Fibroblast of gingiva (primary cell): Measurements from ENCODE around the gene RICTOR.
"Not testable (repeated sequence)": the region's sequence is repeated elsewhere in the genome, so short reads cannot be mapped to it uniquely, and the experiment has no call there.

Experiments
- DNase-seq: peaks from one replicate; pipeline ENCODE4 v3.0.0-alpha.2; 2011; ENCODE audit warnings: low read depth

The RICTOR gene

DNA sequence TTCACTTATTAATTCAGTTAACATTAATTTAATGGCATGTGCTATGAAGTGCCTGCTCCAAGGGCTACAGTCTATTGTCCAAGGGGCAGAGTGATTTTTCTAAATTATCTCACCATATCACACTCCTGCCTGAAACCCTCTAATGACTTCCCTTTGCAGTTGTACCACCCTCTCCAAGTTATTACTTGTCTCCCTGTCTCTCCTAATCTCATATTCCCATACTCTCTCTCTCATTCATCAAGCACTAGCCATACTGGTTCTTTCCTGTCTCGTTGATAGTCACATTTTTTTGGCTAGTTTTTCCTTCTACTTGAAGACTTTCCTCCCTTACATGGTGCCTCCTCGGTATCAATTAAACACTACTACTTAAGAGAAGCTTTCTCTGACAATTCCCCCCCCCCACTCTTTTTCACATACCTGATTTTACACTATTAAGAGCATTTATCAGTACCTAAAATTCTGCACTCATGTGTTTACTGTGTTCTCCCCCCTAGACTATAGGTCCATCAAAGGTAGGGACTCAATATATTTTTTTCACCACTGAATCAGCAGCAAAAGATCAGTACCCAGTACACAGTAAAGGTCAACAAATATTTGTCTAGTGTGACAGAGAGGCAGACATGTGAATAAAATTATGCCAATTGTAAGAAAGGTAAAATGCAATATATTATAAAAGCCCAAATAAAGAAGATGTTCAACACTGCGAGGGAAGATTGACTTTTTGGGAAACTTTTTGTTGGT, 19.0 kb downstream of the RICTOR start:
- DNase-seq, result no peak

DNA sequence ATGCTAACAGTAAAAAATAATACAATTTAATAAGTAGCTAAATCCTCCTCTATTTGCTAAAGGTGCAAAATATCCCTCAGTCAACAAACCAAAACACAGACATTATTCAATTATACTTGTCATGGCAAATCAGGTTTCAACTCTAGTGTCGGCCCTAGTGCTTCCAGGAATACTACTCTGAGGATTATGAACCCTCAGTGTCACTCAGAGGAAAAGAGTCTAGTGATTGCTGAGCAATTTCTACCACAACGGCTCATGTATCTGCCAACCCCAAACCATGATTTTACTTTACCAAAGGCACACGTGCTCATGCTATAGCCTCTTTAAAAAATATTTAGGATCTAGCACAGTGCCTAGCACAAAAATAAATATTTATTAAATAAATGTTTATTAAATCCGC, 21.0 kb downstream of the RICTOR start:
- no peak for DNase-seq

GRCh38 chr5:39052141-39052540, 22.1 kb downstream of the RICTOR start:
- no peak for DNase-seq

DNA sequence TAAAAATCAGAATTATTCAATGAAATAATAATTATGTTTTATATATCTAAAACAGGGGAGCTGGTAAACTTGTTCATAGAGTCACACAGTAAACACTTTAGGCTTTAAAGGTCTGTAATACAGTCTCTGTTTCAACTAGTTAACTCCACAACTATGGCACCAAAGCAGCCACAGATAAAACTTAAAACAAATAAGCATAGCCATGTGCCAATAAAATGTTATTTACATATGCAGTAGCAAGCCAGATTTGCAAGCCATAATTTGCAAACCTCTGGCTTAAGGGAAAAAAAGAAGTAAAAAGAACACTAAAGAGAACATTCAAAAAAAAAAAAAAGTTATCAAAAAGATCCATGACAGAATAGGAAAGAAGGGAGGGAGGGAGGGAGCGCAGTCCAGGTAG, 24.9 kb downstream of the RICTOR start:
- no peak for DNase-seq

DNA sequence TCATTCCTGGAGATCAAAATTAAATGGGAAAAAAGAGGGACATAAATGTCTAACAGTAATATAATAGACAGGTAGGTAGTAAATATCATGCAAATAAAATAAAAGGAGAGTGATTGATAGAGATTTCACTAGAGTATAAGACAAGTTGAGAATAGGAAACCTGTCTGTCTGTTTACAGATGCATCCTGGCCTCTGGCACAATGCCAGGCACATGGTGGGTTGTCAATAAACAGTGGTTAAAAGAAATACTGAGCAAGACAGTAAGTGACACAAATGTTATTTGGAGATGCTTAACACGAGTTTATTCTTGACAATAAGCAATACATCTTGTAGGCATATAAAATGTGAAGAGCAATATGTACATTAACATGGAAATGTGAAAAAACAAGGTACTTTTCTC, 33.3 kb downstream of the RICTOR start:
- DNase-seq, result no peak

DNA sequence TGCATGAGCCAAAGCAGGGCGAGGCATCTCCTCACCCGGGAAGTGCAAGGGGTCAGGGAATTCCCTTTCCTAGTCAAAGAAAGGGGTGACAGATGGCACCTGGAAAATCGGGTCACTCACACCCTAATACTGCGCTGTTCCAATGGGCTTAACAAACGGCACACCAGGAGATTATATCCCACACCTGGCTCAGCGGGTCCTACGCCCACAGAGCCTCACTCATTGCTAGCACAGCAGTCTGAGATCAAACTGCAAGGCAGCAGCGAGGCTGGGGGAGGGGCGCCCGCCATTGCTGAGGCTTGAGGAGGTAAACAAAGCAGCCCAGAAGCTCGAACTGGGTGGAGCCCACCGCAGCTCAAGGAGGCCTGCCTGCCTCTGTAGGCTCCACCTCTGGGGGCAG, 39.7 kb downstream of the RICTOR start:
- not testable (repeated sequence) for DNase-seq

DNA sequence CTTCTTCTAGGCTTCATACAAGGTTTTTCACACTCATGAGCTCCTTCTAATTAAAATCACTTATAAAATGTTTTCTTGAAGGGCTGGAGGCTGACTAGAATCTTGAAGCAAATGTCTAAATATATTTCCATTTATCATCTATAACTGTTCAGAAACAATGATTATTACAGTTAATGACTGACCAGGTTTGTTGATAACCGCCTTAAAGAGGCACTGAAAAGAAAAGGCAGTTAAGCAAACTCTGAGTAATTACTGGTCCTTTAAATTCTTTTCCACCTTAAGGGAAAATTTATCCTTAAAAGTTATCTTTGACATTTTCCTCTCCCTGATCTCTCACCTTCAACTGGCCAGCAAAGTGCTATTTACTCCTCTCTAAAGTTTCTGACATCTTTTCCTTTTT, 43.2 kb downstream of the RICTOR start:
- no peak for DNase-seq

DNA sequence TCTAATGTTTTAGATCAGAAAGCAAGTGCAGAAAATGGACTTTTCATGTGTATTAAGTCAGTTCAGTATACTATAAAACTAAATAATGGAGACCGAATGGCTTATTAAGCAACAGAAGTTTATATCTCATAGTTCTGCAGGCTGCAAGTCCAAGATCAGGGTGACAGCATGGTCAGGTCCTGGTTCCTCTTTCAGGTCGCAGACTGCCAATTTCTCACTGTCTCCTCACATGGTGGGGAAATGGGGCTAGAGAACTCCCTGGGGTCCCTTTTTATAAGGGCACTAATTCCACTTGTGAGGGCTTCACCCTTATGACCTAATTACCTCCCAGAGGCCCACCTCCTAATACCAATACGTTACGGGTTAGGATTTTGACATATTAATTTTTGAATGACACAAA, 48.7 kb downstream of the RICTOR start:
- DNase-seq, result no peak

DNA sequence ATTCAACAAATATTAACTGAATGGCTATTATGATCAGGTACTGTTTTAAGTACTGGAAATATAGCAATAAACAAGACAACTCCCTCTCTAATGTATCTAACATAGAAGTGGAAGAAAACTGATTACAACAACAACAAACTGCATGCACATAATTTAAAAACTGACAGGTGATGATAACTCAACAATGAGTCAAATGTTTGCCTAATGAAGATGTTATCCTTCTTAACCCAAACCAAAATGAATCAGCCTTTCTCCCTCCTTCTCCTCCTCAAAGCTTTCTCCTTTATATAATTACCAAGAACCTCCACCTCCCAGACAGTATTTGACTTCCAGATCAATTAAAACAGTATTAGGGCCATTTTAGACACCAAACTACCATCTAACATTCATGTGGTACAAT, 49.3 kb downstream of the RICTOR start:
- no peak for DNase-seq

GRCh38 chr5:39024005-39024404, 50.2 kb downstream of the RICTOR start:
- no peak for DNase-seq

DNA sequence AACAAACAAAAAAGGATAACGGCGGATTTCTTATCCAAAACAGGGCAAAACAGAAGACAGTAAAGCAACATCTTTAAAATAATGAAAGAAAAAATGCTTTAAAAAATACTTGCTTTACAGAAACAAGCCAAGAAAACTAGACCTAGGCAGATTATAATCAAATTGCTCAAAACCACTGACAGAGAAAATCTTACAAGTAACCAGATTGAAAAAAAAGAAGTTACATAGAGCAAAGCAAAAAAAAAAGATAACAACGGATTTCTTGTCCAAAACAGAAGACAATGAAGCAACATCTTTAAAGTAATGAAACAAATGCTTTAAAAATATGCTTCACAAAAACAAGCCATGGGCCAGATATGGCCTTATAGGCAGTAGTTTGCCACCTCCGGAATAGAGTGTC, 51.1 kb downstream of the RICTOR start:
- no peak for DNase-seq

DNA sequence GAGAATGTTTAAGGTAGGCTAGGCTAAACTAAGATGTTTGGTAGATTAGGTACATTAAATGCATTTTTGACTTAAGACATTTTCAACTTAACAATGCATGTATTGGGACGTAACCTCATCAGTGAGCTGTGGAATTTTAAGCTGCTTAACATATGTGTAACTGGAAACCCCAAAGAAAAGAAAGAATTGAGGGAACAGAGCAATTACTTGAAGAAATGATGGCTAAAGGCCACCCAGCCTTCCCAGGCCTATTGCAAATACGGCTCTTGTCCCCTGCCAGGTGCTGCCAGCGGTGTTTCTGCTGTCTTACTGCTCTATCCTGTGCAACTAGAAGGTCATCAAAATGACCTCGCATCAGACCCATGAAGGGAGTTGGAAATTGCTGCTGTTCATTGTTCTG, 52.0 kb downstream of the RICTOR start:
- no peak for DNase-seq

GRCh38 chr5:39021413-39021812, 52.8 kb downstream of the RICTOR start:
- DNase-seq, result no peak

DNA sequence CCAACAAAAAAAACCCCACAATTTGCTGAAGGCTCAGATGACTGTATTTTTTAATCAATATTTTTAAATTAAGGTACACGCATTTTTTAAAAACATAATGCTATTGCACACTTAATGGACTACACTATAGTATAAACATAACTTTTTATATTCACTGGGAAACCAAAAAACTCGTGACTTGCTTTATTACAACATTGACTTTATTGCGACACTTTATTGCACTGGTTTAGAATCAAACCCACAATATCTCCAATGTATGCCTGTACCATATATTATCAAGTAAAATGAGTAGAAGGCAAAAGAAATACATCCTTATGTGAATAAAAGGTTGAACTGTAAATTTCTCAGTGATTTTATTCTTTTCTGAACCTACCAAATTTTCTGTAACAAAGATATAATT, 53.7 kb downstream of the RICTOR start:
- no peak for DNase-seq

DNA sequence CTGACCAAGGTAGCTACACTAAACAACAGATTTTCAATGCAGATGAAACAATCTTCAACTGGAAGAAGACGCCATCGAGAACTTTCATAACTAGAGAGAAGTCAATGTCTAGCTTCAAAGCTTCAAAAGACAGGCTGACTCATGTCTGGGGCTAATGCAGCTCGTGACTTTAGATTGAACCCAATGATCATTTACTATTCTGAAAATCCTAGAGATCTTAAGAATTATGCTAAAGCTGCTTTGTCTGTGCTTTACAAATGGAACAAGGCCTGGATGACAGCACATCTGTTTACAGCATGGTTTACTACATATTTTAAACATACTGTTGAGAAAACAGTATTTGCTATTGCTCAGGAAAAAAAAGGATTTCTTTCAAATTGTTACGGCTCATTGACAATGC, 54.9 kb downstream of the RICTOR start:
- no peak for DNase-seq

DNA sequence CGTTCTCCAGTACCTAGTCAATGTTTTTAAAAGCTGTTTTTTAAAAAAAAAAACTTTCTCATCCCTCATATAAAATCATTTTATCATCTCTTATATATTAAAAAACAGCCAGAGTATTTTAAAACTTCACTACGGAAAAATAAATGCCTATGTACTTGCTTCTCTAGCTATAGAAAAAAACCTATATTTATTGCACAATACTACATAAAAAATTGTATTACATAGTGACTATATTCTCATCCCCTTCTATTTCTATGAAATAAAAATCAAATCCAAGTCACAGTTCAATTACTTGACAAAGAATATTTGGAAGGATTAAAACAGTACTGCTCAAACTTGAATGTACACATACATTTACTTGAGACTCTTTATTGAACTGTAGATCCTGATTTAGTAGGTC, 56.7 kb downstream of the RICTOR start:
- no peak for DNase-seq

DNA sequence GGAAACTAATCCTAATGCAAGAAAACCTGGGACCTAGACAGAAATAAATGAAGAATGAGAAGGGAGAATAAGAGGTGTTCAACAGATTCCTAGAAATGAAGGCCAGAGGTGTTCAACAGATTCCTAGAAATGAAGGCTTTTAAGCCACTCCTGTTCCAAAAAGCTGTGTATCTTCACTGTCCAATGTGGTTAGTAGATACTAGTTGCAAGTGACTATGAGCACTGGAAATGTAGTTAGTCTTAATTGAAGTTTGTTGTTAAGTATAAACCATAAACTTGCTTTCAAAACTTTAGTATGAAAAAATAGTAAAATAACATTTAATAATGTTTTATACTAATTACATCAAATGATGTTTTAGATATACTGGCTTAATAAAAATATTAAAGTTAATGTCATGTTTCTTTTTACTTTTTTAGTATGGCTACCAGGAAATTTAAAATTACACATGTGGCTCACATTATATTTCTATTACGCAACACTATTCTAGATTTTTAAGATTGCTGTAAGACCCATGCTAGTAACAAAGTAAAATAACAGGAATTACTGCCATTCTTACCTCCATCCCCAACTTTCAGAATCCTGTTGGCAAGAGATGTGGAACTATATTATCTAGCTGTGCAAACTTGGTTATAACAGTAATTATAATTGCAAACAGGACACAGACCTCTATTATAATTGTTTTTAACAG, 57.5 kb downstream of the RICTOR start:
- peak; percentile 45 for DNase-seq

GRCh38 chr5:39015743-39016586, 58.2 kb downstream of the RICTOR start:
- peak; percentile 67 for DNase-seq

- peak; percentile 58 for DNase-seq
Measured at GRCh38 chr5:39014561-39014960, 59.6 kb downstream of the RICTOR start.

GRCh38 chr5:39013938-39014337, 60.3 kb downstream of the RICTOR start:
- DNase-seq, result peak; percentile 10

DNA sequence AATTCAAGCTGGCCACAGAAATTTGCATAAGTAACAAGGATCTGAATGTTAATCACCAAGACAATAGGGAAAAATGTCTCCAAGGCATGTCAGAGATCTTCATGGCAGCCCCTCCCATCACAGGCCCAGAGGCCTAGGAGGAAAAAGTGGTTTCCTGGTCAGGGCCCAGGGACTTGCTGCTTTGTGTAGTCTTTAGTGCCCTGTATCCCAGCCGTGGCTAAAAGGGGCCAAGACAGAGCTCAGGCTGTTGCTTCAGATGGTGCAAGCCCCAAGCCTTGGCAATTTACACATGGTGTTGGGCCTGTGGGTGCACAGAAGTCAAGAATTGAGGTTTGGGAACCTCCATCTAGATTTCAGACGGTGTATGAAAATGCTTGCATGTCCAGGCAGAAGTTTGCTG, 63.2 kb downstream of the RICTOR start:
- not testable (repeated sequence) for DNase-seq

- no peak for DNase-seq
Measured at GRCh38 chr5:39009981-39010380, 64.2 kb downstream of the RICTOR start.

DNA sequence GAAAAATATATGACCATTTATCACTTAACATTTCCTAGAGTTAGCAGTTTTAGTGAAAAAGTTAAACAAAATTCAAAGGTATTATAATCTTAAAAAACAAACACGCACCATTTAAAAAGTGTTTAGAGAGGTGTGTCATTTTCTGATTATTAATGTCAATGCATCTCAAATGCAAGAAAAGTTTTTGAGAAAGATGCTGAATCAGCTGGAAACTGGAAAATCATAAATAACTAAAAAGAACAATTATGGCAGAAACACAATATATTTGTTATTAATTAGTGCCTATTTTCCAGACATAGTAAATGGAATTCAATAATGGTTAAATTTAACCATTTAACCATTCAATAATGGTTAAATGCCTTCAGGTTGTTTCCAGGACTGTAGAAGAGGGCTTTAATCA, 64.9 kb downstream of the RICTOR start:
- no peak for DNase-seq
